NCI-H1105 treated with DMSO at 0.1 percent for 48 hours (cell line): ENCODE measurements around the gene CTDSPL.
"Not testable (repeated sequence)": the region's sequence is repeated elsewhere in the genome, so short reads cannot be mapped to it uniquely, and the experiment has no call there.

Experiments
- DNase-seq: peaks from one replicate; lab custom pipeline; 2025; lab: John Stamatoyannopoulos, UW

The CTDSPL gene, protein sequence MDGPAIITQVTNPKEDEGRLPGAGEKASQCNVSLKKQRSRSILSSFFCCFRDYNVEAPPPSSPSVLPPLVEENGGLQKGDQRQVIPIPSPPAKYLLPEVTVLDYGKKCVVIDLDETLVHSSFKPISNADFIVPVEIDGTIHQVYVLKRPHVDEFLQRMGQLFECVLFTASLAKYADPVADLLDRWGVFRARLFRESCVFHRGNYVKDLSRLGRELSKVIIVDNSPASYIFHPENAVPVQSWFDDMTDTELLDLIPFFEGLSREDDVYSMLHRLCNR

DNA sequence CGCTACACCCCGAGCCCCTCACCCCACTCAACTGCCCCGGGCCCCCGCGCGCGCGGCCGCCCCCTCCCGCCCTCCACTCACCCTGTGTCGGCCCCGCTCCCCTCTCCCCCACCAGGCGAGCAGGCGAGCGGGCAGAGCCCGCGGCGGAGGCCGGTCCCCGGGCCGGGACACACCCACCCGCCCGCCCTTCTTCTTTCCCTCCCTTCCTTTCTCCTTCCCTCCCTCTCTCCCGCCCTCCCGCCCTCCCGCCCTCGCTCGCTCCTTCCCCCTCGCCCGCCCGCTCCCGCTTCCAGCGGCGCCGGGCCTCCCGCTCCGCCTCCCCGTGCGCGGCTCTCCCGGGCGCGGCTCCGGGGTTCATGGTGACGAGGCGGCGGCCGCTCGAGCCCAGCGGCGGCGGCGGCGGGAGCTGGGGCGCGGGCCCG, at the start of gene CTDSPL:
Gene CTDSPL, plus strand, starts transcription at position 261 of the 422 bp plus-strand sequence. CDS start 320 bp downstream, outside the sequence.
- DNase-seq = peak; percentile 29

DNA sequence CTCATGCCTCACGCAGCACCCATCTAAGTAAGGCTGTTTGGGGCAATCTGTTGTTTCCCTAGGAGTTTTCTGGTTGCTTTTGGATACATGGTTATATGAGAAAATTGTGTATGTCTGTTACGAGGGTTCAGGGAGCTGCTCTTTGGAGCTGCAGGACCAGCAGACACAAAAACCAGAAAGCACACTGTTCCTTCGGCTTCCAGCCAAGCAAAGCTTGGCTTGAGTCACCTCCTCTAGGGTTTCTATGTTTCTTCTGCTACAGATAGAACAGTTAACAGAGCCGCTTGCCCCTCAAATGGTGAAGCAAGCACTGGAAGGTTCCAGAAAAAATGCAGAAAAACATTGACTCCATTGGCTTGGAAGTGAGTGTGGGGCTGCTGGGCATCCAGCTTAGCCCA, 49.2 kb upstream of the CTDSPL start:
- DNase-seq = no peak

DNA sequence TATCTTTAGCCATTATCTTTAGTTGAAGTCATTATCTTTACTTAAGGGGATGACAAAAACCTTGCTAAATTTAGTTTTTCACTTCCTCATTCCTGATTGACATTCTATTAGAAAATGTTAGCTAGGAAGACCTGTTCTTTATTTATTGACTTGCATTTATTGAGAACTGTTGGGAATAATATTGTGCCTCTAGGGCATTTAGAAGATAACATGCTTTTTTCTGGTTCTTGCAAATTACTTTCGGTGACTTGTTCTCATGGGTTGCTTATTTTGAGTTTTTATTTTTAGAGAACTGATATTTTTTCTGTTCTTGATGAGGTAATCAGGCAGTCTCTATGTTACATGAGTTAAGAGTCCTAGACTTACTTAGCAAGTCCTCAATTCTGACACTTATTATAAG, 48.3 kb upstream of the CTDSPL start:
- no peak for DNase-seq

DNA sequence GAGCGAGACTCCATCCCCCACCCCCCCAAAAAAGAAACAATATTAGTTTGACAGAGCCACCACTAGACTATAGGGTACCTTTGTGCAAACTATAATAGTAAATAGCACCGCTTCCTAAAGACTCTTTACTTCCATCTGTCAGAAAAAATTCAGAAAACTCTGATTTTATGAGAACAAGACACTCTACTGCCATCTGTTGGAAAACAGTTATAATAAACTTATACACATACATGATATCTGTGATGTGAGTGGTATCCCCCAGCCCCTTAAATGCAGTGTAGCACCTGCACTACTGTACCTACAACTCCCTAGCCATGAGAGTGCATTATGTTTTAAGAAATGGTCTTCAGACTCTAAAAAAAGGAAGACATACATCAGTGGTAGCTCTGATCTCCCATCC, 47.1 kb upstream of the CTDSPL start:
- peak; percentile 6 for DNase-seq

DNA sequence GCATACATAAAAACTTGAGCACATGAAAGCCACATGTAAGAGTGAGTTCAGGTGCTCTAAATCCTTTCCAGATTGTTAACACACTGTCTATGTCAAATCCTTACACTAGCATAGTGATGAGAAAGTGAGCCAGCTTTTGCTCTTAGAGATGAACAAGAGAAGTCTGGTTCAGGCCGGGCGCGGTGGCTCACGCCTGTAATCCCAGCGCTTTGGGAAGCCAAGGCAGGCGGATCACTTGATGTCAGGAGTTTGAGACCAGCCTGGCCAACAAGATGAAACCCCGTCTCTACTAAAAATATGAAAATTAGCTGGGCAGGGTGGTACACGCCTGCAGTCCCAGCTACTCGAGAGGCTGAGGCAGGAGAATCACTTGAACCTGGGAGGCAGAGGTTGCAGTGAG, 46.5 kb upstream of the CTDSPL start:
- not testable (repeated sequence) for DNase-seq

DNA sequence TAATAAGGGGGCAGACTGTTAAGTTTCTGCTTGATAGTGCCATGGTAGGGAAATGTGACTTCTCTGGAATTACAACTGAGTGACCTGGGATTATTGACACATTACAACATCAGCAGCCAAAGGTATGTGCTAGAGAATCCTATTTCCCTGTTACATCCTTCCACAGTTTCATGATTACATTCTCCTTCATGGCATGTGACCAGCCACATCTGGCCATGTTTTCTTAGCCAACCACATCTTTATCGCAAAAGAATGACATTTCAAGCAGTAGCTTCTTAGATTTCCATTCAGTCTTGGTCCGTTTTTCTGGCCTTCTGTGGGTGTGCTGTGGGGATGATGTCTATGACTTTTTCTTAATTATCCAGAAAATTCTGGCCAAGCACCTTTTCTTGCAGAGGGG, 45.4 kb upstream of the CTDSPL start:
- DNase-seq = no peak

DNA sequence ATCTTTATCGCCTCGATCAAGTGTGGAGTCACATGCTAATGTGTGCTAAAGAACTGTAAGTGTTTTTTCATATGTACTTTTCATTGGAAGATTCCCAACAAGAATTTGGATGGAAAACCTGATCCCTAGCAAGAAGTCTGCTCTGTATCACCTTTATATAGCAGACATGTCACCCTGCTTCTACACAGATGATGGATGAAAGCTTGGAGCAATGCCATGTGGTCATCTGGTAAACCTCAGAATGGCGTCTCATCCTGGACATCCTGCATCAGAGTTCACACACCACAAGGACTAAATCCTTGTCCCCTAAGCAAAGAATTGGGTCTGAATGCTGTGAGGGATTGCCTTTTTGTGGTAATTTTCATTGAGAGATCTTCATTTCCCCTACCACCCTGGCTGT, 42.1 kb upstream of the CTDSPL start:
- DNase-seq = no peak

DNA sequence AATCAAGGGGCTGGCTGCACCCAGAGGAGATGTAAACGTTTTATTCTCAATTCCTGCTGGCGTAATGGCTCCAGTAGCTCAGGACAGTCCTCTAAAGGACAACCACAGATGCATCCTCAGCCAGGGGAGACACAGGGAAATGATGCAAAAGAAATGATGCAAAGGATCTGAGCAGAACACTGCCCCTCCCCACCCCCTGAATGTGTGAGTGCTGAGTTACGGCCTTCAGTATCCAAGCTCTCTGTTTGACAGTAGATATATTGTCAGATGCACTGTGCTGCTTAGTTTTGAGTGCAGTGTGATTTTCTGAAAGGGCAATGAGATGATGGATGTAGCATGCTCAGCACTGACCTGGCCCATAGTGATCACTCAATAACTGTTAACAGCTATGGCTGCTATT, 41.4 kb upstream of the CTDSPL start:
- no peak for DNase-seq

DNA sequence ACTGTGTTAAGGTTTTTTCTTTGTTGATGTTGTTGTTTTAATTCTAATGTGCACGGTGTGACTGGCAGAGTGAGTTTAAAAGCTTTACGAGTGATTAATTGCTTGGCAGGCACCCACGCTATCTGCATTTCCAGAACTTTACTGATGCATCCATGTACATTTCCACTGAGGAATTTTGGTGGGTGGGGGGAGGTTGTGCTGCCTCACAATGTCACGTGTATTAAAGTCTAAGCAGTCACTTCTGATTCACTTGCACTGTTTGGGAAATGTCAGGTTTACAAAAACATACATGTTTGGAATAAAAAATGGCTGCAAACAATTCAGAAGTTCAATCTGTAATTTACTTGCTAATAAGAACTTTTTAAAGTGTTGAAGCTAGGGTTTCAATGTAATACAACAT, 38.5 kb upstream of the CTDSPL start:
- no peak for DNase-seq

DNA sequence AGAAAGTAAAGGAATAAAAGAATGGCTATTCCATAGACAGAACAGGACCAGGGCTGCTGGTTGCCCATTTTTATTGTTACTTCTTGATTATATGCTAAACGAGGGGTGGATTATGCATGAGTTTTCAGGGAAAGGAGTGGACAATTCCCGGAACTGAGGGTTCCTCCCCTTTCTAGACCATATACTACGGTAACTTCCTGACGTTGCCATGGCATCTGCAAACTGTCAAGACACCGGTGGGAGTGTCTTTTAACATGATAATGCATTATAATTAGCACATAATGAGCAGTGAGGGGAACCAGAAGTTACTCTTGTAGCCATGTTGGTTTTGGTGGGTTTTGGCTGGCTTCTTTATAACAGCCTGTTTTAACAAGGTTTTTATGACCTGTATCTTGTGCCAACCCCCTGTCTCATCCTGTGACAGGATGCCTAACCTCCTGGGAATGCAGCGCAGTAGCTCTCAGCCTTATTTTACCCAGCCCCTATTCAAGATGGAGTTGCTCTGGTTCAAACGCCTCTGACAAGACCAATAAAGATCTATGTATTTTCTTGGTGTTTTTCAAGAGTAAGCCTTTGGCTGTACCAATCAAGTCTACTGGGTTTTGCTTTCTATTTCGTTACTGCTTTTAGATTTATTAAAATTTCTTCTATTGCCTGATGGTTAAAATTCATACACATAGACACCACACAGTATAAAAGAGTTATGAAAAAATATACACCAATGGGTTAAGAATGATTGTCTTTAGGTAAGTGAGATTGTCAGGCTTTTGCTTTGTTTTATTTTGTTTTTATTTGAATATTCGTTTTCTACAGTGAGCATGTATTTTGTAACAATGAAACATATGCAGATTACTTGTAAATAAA, 37.4 kb upstream of the CTDSPL start:
- DNase-seq = no peak

DNA sequence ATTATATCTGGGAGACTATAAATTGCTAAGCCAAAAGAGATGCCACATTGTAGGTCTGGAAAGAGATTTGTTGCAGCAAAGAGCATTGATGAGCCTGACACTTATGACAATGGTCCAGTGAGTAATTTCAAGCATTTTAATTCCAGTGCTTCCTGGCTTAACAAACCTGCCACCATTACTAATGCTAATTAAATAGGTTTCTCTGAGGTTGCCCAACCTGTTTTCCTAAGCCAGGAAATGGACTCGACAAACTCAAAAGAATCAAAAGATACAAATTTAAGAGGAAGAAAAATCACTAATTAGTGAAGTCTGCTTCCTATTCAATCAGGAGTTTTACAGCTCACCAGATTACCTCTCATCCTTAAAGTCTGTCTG, 36.7 kb upstream of the CTDSPL start:
- no peak for DNase-seq

DNA sequence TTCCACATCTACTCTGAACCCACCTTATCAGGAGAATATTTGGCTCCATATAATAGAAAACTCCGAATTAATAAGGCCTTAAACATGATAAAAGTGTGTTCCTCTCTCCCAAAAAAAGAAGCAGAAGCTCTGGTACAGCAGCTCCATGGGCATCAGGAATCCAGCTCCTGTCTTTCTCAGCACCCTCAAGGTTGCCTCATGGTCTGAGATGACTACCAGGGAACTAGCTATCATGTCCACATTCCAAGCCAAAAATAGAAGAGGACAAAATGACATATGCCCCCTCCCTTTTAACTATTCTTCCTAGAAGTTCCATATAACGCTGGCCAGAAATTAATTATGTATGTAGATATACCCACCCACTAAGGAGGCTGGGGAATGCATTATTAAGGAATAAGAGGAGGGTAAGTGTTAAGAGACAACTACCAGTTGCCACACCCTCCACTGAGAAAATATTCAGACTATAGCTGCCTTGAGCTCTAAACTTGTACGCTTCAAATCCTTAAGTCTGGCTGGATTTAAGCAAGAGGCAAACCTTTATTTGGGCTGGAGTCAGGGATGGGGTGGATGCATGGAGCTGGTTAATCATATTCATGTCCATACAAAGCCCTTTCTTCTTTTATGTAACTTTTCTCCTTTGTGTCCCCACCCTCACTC, 35.8 kb upstream of the CTDSPL start:
- DNase-seq = no peak

DNA sequence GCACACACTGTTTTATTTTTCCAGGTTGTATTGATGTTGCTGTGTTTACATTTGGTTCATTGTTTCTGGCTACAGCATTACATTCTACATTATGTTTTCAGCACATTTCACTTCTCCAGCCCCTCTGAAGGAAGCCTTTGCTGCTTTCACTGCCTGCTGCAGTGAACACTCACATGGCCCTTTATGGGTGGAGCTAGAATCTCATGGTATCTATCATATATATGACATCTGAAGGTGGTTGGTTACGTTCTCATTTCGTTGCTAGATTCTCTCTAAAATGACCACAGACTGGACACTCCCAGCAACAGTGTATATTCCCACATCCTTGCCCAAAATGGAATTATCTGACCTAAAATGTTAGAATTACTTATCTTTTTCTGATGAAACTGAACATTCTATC, 35.2 kb upstream of the CTDSPL start:
- no peak for DNase-seq

DNA sequence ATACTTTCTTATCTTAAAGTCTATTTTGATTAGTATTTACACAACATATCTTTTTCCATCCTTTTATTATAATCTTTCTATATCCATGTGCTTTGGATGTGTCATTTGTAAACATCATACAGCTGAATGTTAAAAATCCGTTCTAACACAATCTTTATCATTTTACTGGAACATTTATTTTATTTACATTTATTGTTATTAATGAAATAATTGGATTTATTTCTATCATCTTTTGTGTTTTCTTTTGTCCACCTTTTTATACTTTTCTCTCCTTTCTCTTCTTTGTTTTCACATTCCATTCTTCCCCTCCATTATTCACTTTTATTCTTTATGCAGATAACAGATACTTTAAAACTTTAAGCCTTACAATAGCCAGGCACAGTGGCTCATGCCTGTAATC, 34.7 kb upstream of the CTDSPL start:
- no peak for DNase-seq

DNA sequence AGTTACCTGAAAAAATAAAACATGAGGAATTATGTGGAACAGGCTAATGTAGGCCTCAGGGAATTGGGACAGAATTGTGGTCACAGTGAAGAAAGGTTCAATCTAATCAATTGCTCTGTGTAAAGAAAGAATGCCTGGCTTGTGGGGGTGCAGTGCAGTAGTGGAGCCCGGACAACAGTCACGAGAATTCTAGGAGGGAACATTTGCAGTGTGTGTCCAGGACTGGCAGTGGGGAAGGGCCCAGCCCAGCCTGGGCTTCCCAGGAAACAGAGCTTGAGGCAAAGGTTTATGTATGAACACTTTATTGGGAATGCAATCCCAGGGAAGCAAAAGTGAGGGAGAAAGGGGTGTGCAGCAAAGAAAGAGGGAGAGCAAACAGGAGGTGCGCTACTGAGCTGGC, 29.2 kb upstream of the CTDSPL start:
- no peak for DNase-seq

DNA sequence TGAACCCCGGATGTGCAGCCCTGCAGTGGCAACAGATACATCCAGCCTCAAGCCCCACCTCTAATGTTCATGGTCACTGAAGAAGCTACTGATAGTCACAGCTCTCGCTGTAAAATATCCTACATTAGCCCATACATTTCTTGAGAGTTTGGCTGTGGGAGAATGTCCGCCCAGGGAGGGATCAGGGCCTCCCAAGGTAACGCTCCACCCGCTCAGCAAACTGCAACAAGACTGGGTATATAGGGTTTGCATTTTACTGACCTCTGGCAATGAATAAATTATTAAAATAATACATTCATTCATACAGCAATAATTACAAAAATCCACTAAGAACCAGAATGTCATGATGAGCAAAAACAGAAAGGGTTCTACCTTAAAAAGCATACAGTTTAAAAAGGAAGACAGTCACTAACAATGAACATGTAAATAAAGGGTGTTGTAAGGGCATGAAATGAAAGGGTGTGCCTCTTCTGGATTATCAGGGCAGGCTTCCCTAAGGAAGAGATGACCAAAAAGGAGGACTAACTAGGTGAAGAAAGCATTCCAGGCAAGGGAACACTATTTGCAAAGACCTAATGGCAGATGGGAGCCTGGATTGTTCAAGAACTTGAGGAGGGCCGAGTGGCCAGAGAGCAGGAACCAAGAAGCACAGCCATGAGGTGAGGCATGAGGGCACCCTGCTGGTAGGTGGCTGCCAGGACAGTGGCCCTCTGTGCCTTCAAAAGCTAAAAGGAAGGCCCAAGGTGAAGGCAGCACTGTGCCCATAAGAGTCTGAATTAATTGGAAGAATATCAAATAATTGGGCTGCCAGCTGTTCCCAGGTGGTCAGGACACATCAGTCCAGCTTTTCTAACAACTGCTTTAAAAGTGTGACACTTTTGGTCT, 28.1 kb upstream of the CTDSPL start:
- no peak for DNase-seq

DNA sequence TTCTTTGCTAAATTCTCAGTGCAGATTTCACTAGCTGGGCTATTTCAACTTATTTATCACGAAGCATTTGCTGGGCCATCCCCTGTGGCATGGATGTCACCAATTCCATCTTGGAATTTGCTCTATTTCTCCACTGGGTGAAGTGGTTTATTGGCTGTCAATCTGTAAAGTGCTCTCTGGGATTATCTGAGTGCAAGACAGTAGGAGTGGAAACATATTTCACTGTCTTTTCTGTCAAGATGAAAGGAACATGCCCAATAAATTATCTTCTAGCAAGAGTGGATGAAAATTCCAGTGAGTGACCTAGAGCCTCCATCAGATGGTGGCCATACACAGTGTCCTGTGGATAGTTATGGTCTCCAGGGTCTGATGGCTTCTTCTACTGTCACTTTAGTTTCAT, 25.1 kb upstream of the CTDSPL start:
- no peak for DNase-seq

DNA sequence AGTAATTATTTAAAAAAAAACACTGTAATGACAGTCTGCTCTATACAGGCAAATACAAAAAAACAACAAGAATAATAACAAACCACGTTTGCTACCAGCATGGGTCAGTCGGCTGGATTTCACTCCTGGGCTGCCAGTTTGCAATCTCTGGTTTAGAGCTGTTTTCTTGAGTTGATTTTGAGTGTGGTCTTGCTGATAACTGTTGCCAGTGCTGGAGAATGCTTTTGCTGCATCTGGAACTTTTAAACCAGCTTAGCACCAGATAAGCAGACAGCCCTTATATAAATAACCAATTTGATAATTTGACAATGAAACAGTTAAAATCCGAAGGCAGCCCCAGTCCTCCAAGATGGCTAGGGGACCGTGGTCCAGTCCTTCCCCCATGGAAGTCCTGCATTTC, 14.0 kb upstream of the CTDSPL start:
- no peak for DNase-seq

DNA sequence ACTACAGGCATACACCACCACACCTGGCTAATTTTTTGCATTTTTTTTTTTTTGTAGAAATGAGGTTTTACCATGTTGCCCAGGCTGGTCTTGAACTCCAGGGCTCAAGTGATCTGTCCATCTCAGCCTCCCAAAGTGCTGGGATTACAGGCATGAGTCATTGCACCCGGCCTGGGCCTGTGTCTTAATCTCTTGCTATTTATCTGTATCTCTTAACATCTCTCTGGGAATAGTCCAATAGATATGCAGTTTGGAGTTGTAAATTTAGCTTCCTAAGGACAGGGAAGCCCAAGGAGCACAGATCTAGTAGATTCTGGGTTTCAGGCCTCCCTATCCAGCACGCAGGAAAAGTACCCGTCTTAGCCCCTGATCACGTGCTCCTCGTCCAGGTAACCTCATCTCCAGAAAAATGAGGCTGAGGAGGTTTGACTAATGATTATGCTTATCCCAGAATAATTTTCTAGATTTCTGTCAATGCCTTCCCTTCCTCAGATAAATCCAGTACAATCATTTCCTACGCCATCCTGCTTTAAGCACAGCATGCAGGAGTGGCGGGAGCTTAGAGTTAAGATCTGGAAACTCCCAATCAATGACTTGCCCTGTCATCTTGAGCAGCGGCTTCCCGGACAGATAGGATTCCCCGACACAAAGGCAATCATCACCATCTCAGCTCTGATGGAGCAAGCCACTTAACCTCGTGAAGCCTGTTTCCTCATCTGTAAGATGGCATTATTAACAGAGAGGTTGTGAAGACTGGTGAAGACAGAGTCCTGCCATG, 12.3 kb upstream of the CTDSPL start:
- no peak for DNase-seq

DNA sequence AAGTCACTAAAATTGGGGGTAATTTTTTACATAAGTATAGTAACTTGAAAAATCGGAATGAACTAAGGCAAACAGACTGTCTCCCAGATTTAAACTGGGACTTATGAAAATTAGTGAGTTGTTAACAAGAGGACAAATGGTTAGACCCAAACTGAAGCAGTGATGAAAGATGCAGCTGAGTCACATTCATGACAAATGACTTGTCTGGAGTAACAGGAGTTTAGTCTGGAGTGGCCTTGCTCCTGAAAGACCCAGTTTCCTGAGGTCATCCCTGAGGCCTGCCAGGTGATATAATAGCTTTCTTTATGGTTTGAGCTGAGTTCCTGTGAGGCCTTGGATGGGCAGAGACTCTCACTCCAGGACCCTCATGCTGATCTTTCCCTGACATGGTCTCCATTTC, 9.6 kb upstream of the CTDSPL start:
- DNase-seq = no peak

DNA sequence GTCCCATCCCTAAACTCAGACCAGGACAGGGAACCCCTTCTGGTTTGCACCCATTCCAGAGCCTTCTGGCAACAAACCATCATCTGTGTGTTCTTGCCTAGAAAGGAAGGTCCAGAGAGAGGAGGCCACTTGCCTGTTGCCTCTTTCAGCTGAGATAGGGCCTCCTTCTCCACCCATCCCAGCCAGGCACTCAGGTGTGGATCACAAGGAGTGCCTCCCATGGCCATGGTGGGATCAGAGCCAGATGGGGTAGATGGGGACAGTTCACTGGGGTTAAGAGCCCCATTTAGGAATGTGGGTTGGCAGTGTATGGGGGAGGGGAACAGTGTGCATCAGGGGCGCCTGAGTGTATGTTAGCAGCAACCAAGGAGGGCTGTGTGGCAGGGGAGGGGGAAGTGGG, 8.9 kb upstream of the CTDSPL start:
- no peak for DNase-seq
